Measurements from ENCODE around the gene HLA-DQA1.
"Not testable (repeated sequence)": the region's sequence is repeated elsewhere in the genome, so short reads cannot be mapped to it uniquely, and the experiment has no call there.

The HLA-DQA1 gene

DNA sequence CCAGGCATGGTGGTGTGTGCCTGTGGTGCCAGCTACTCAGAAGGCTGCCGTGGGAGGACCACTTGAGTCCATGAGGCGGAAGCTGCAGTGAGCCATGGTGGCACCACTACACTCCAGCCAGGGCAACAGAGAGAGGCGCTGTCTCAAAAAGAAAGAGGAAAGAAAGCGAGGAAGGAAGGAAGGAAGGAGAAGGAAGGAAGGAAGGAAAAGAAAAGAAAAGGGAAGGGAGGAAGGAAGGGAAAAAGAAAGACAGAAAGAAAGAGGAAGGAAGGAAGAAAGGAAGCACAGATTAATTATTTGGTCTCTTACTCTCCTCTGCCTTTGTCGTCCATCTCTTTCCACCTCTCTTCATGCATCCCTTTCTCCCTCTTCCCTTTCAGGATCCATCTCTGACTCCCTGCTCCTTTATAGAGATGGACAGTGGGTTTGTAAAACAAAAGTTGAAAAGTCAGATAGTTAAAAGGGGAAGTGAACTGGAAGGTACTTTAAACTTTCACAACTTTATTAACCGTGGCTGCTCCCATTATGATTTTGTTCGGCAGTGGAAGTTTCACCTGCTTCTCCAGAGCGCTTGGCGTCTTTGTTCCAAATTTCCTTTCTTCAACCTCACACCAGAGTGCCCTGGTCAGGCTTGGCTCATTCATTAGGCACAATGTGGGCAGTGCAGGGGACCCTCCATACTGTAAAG is 1.5 kb downstream of the HLA-DQA1 start:
- DNase-seq = no peak
- H3K9me3 ChIP-seq = no peaks in the 10 kb centered on the region
- no peaks in the 10 kb centered on the region for H3K36me3 ChIP-seq
- H3K4me3 ChIP-seq (ENCODE audit: low read depth, low read length) = no peak overlapping the region
- TF ChIP-seq, protein P1, sequence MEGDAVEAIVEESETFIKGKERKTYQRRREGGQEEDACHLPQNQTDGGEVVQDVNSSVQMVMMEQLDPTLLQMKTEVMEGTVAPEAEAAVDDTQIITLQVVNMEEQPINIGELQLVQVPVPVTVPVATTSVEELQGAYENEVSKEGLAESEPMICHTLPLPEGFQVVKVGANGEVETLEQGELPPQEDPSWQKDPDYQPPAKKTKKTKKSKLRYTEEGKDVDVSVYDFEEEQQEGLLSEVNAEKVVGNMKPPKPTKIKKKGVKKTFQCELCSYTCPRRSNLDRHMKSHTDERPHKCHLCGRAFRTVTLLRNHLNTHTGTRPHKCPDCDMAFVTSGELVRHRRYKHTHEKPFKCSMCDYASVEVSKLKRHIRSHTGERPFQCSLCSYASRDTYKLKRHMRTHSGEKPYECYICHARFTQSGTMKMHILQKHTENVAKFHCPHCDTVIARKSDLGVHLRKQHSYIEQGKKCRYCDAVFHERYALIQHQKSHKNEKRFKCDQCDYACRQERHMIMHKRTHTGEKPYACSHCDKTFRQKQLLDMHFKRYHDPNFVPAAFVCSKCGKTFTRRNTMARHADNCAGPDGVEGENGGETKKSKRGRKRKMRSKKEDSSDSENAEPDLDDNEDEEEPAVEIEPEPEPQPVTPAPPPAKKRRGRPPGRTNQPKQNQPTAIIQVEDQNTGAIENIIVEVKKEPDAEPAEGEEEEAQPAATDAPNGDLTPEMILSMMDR (IDR thresholded peaks at IDR 0.05; ENCODE audit: low read depth, low read length) = no peak
- H3K4me1 ChIP-seq = no peaks in the 10 kb centered on the region
- peaks cover 13% of the 10 kb centered on the region for H3K27me3 ChIP-seq

DNA sequence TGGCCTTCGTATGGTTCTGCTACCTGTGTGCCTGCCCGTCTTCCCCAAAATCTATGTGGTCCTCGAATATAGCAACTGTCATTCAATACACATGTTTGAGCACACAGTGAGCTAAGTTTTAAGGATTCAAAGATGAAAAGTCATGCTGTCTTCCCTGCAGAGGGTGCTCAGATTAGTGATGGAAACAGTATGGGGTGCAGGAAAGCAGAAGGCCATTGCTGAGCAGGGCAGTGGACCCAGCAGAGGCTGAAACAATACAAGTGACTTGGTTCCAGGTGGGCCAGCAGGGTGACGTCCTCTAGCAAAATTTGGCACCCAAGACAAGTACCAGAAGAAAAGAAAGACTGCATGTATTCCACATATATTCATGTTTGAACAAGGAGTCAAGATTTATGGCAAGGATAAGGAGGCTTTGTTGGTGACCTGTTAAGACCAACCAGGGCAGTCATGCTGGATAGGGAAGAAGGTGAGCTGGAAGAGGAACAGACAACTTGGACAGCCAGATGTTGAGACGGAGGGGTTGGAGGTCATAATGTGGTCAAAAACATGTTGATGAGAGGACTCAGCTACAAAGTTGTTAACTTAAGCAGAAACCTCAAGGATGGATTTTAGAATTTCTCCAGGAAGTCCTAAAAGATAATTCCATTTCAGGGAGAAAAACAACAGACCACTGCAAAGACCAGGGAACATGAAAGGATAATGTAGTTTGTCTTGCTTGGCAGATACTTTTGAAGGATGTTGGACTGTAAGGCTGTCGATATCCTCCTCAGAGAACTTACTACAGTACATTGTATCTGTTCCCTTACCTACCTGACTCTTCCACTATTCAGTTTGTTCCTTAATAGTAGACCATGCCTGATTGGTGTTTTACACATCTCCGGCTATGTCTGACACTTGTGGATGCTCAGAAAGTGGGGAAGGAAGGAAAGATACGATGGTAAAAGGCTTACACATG is 2.5 kb downstream of the HLA-DQA1 start:
- no peak for DNase-seq
- Histone ChIP-seq H3K9me3 (no peaks in the 10 kb centered on the region), H3K27me3 (peaks cover 8% of the 10 kb centered on the region; the same call in 1 of the 2 replicates), H3K36me3 (no peaks in the 10 kb centered on the region), H3K4me1 (no peaks in the 10 kb centered on the region), H3K4me3 (ENCODE audit: low read depth, low read length) (no peak overlapping the region)
- TF ChIP-seq, protein P1 (IDR thresholded peaks at IDR 0.05; ENCODE audit: low read depth, low read length) = no peak

DNA sequence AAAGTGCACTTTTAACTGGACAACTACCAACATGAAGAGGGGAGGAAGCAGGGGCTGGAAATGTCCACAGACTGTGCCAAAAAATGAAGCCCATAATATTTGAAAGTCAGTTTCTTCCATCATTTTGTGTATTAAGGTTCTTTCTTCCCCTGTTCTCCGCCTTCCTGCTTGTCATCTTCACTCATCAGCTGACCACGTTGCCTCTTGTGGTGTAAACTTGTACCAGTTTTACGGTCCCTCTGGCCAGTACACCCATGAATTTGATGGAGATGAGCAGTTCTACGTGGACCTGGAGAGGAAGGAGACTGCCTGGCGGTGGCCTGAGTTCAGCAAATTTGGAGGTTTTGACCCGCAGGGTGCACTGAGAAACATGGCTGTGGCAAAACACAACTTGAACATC is 3.9 kb downstream of the HLA-DQA1 start:
- Histone ChIP-seq H3K36me3 (no peaks in the 10 kb centered on the region), H3K4me3 (ENCODE audit: low read depth, low read length) (no peak overlapping the region), H3K4me1 (no peaks in the 10 kb centered on the region), H3K27me3 (peaks cover 8% of the 10 kb centered on the region; the same call in 1 of the 2 replicates), H3K9me3 (no peaks in the 10 kb centered on the region)
- DNase-seq = no peak
- TF ChIP-seq, protein P1 (IDR thresholded peaks at IDR 0.05; ENCODE audit: low read depth, low read length) = no peak

DNA sequence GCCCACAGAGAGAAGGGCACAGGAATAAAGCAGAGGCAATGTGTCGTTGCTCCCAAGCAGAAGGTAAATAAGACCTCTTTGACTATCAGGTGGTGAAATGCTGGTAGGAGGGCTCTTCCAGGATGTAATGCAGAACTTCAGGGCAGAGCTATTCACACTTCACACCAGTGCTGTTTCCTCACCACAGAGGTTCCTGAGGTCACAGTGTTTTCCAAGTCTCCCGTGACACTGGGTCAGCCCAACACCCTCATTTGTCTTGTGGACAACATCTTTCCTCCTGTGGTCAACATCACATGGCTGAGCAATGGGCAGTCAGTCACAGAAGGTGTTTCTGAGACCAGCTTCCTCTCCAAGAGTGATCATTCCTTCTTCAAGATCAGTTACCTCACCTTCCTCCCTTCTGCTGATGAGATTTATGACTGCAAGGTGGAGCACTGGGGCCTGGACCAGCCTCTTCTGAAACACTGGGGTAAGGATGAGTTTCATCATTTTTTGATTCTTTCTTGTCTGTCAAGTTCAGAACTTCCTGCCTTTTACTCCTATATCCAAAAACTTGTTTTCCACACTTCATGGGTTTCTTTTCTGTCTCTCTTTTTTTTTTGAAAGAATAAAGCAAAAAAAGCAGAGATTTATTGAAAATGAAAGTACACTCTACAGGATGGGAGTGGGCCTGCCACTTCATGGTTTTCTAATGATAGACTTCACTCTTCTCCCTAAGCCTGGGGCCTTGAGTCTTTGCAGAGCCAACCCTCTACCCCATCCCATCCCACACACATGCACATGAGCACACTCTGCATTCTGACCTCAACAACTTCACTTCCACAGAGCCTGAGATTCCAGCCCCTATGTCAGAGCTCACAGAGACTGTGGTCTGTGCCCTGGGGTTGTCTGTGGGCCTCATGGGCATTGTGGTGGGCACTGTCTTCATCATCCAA is 4.8 kb downstream of the HLA-DQA1 start:
- H3K36me3 ChIP-seq; H3K4me3 ChIP-seq (ENCODE audit: low read depth, low read length); DNase-seq; H3K9me3 ChIP-seq; H3K27me3 ChIP-seq; H3K4me1 ChIP-seq: not testable (repeated sequence)

DNA sequence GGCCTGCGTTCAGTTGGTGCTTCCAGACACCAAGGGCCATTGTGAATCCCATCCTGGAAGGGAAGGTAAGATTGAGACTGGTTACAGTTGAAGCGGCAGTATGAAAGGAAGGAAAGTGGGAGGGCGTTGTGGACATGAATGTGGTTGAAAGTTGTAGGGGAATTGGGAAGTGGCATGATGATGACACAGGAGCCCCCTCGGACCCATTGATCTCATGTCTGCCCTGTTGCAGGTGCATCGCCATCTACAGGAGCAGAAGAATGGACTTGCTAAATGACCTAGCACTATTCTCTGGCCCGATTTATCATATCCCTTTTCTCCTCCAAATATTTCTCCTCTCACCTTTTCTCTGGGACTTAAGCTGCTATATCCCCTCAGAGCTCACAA is 5.5 kb downstream of the HLA-DQA1 start:
- no peak for DNase-seq
- Histone ChIP-seq H3K4me1 (no peaks in the 10 kb centered on the region), H3K4me3 (ENCODE audit: low read depth, low read length) (no peak overlapping the region), H3K9me3 (no peaks in the 10 kb centered on the region), H3K36me3 (no peaks in the 10 kb centered on the region), H3K27me3 (peaks cover 3% of the 10 kb centered on the region; the same call in 1 of the 2 replicates)
- TF ChIP-seq, protein P1 (IDR thresholded peaks at IDR 0.05; ENCODE audit: low read depth, low read length) = no peak

DNA sequence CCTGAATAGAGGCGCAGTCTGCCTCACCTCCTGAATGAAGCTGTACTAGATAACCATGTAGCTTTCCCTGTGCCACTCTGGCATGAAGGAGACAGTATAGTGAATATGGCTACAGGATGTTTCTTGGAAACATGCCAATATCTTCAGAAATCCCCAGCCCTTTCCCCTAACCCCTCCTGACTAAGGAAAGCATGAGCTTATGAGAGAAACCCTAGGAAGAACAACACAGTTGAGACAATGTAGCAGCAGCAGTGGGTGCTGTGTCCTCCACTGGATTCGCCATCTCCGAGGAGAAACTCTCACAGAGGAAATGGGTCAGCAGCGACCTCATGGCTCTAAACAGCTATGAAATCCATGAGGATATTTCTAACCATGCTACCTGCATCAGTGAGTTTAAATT is 6.7 kb downstream of the HLA-DQA1 start:
- no peaks in the 10 kb centered on the region for H3K36me3 ChIP-seq

More for the DNA sequence above, 6.7 kb downstream of the HLA-DQA1 start:
- TF ChIP-seq, protein P1 (IDR thresholded peaks at IDR 0.05; ENCODE audit: low read depth, low read length) = no peak
- H3K4me3 ChIP-seq (ENCODE audit: low read depth, low read length) = no peak overlapping the region
- no peaks in the 10 kb centered on the region; the same call in 1 of the 2 replicates for H3K27me3 ChIP-seq
- H3K9me3 ChIP-seq = no peaks in the 10 kb centered on the region
- no peak for DNase-seq
- H3K4me1 ChIP-seq = no peaks in the 10 kb centered on the region

All from BE2C (cell line).